SK-N-MC (cell line): Measurements from ENCODE around the gene BRIP1.

Experiments
- FOXP2 ChIP-seq: optimal IDR thresholded peaks from 2 replicates; pipeline ENCODE3; 2011; ENCODE audit warnings: mild to moderate bottlenecking, moderate library complexity; ENCODE audit not compliant: insufficient read depth; ENCODE audit errors: extremely low read length, control extremely low read depth
- POLR2AphosphoS5 ChIP-seq: IDR thresholded peaks from 2 replicates; pipeline ENCODE4 v1.6.1; 2012; ENCODE audit warnings: mild to moderate bottlenecking, low read depth, low read length, borderline replicate concordance

DNA sequence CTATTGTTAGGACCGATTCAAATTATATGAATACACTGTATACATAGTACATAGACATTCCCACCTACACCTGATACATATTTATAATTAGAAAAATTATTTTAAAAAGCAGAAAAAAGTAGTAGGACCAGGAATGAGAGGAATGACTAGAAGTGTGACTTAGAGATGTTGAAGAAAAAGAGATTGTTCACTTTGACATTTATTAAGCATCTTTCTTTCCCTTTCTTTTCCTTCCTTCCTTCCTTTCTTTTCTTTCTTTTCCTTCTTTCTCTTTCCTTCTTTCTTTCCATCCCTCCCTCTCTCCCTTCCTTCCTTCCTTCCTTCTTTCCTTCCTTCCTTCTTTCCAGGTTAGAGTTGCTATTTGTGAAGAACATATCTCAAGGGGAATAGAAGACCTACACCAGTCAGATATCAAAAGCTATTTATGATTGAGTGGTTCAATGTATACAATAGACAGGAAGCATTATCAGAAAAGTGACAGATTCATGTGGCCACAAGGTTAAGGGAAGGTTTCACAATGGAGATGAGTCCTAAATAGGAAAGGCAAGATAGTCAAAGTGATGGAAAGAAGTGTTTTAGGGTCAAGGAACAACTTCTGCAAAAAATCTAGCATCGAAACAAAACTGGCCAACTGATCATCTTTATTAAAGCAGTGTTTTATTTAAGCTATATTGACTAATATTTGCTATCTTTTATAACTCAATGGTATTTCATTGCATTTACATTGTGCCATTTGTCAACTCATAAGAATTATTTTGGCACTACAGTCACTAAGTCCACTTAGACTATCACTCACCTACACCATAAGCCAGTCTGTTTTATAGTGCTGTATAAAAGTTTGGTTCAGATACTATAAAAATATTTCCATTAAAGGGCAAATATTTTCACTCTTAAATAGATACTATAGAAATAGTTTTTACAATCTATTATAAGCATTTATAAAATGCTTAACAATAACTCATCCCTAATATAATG lies 218.2 kb downstream of the BRIP1 start:
- no peak for TF ChIP-seq POLR2AphosphoS5
- no peak for TF ChIP-seq FOXP2
